ENCODE results near the gene C11orf98. TPM values are rescaled to one million over a fixed set of nuclear protein-coding genes. Genes with fewer than 3 reads are reported as not detected.
"Not testable (repeated sequence)": the region's sequence is repeated elsewhere in the genome, so short reads cannot be mapped to it uniquely, and the experiment has no call there.

The C11orf98 gene
- total RNA-seq, 1 experiment from 2014 or later, result 154 TPM

DNA sequence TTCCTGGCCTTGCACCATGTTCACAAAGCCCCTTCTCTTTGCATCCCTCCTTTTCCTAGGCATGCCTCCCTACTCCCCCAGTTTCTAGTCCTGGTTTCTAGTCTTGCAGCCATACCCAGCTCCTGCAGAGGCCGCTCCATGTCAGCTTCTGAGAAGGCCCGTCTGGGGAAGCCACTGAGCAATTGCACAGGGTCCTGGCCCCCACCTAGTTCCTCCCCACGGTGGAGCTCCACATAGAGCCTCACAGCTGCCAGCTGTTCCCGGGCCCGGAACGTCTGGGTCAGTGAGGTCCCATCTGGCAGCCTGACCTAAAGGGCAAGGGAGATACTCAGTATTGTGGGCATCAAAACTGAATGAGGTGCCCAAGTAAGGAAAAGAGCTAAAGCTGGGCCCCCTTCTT, 11.7 kb upstream of the C11orf98 start (continued):
- TF ChIP-seq, protein P1, sequence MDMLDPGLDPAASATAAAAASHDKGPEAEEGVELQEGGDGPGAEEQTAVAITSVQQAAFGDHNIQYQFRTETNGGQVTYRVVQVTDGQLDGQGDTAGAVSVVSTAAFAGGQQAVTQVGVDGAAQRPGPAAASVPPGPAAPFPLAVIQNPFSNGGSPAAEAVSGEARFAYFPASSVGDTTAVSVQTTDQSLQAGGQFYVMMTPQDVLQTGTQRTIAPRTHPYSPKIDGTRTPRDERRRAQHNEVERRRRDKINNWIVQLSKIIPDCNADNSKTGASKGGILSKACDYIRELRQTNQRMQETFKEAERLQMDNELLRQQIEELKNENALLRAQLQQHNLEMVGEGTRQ (CRISPR knock-in tag; IDR thresholded peaks at IDR 0.05), result no peak
- no peak for TF ChIP-seq CREM (CRISPR knock-in tag; IDR thresholded peaks at IDR 0.05)

DNA sequence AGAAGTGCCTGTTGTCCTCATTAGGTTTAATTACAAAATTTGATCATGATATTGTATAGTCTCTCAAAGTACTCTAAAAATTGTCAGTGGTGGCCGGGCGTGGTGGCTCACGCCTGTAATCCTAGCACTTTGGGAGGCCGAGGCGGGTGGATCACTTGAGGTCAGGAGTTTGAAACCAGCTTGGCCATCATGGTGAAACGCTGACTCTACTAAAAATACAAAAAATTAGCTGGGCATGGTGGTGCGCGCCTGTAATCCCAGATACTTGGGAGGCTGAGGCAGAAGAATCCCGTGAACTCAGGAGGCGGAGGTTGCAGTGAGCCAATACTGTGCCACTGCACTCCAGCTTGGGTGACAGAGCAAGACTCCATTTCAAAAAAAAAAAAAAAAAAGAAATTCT, 10.4 kb upstream of the C11orf98 start:
- H3K27me3 Mint-ChIP-seq (ENCODE audit: low read depth); H3K9me3 Mint-ChIP-seq; H3K4me3 Mint-ChIP-seq; DNase-seq (ENCODE audit: low spot score); ATAC-seq; H3K27ac Mint-ChIP-seq: not testable (repeated sequence)
- POLR2A ChIA-PET, result interaction anchor here (1.3 to 3.5 kb wide), 2 partner anchors 8 to 10 kb away, joined by 4 to 10 read pairs; partner anchors contain the start of genes C11orf98 and CSKMT
- CTCF ChIA-PET, result interaction anchor here (0.6 to 1.0 kb wide), 2 partner anchors 22 to 94 kb away, joined by 3 to 5 read pairs; partner anchors contain the start of gene INTS5
- H3K36me3 Mint-ChIP-seq, result peaks cover 38% of the 10 kb centered on the region
- H3K4me1 Mint-ChIP-seq, result peaks cover 26% of the 10 kb centered on the region

DNA sequence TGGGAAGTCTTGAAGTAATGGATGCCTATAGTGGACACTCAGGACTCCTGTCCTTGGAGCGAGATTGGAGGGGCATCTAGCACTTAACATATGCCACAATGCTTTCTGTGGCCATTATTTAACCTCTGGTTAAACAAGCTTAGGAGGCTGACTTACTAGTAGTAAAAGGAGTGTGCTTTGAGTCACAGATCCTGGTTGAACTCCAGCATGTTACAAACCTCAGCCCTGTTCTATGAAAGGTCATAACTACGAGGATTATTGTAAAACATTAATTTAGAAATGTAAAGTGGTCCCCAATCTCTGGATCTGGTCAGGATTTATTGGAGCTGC, 8.2 kb upstream of the C11orf98 start:
- no peak for ATAC-seq
- Mint-ChIP-seq H3K27ac (peak overlapping the region; percentile 54; the same call in 1 of the 2 replicates), H3K27me3 (ENCODE audit: low read depth) (no peaks in the 10 kb centered on the region), H3K4me3 (peak overlapping the region; percentile 98), H3K4me1 (peaks cover 30% of the 10 kb centered on the region), H3K9me3 (no peaks in the 10 kb centered on the region), H3K36me3 (peaks cover 38% of the 10 kb centered on the region)
- ChIA-PET POLR2A (interaction anchor here (0.5 to 3.5 kb wide), 5 partner anchors 8 to 83 kb away, joined by 3 to 35 read pairs (median 9); partner anchors contain the start of genes BSCL2, C11orf98, CSKMT and GNG3), CTCF (interaction anchor here (0.5 kb wide), 1 partner anchor 22 kb away, joined by 3 read pairs; no protein-coding TSS in a partner anchor)
- DNase-seq (ENCODE audit: low spot score), result no peak
- TF ChIP-seq PRRX2 (CRISPR knock-in tag; IDR thresholded peaks at IDR 0.05), result no peak
- no peak for TF ChIP-seq CREM (CRISPR knock-in tag; IDR thresholded peaks at IDR 0.05)
- TF ChIP-seq, protein P2, sequence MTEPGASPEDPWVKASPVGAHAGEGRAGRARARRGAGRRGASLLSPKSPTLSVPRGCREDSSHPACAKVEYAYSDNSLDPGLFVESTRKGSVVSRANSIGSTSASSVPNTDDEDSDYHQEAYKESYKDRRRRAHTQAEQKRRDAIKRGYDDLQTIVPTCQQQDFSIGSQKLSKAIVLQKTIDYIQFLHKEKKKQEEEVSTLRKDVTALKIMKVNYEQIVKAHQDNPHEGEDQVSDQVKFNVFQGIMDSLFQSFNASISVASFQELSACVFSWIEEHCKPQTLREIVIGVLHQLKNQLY (CRISPR knock-in tag; IDR thresholded peaks at IDR 0.05), result no peak
- no peak for TF ChIP-seq ATF1 (CRISPR knock-in tag; IDR thresholded peaks at IDR 0.05)
- no peak for TF ChIP-seq KAT7 (CRISPR knock-in tag; IDR thresholded peaks at IDR 0.05; ENCODE audit: borderline replicate concordance)
- TF ChIP-seq TEAD4 (CRISPR knock-in tag; IDR thresholded peaks at IDR 0.05), result no peak
- no peak for TF ChIP-seq EMX1 (CRISPR knock-in tag; IDR thresholded peaks at IDR 0.05)
- TF ChIP-seq, protein P3, sequence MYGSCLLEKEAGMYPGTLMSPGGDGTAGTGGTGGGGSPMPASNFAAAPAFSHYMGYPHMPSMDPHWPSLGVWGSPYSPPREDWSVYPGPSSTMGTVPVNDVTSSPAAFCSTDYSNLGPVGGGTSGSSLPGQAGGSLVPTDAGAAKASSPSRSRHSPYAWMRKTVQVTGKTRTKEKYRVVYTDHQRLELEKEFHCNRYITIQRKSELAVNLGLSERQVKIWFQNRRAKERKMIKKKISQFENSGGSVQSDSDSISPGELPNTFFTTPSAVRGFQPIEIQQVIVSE (CRISPR knock-in tag; IDR thresholded peaks at IDR 0.05; ENCODE audit: borderline replicate concordance), result no peak

DNA sequence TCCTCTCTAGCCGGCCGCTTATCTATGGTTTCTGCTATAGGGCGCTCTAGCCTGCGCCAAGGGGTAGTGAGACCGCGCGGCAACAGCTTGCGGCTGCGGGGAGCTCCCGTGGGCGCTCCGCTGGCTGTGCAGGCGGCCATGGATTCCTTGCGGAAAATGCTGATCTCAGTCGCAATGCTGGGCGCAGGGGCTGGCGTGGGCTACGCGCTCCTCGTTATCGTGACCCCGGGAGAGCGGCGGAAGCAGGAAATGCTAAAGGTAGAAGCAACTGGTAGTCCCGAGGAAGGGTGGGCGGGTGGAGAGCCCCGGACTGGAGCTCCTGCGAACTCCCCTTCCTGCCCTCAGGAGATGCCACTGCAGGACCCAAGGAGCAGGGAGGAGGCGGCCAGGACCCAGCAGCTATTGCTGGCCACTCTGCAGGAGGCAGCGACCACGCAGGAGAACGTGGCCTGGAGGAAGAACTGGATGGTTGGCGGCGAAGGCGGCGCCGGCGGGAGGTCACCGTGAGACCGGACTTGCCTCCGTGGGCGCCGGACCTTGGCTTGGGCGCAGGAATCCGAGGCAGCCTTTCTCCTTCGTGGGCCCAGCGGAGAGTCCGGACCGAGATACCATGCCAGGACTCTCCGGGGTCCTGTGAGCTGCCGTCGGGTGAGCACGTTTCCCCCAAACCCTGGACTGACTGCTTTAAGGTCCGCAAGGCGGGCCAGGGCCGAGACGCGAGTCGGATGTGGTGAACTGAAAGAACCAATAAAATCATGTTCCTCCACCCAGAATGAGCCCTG, 6.8 kb upstream of the C11orf98 start, which contains the start of the genes LBHD1 and UQCC3:
TSS of gene LBHD1 (minus strand) at position 660 of the 782 bp plus-strand sequence. CDS start 2,236 bp downstream, outside the sequence.
TSS of gene UQCC3 (plus strand) at position 66 of the 782 bp plus-strand sequence. CDS start at position 139, 73 bp downstream.
- peaks cover 33% of the 10 kb centered on the region for H3K36me3 Mint-ChIP-seq
- ChIA-PET POLR2A (interaction anchor here (0.5 to 2.8 kb wide), 23 partner anchors 11 to 279 kb away, joined by 3 to 35 read pairs (median 4); partner anchors contain the start of genes B3GAT3, BSCL2, GANAB and GNG3), CTCF (interaction anchor here (0.5 to 1.9 kb wide), 21 partner anchors 8 to 277 kb away, joined by 3 to 13 read pairs (median 4); partner anchors contain the start of genes BSCL2, EML3, GNG3 and HNRNPUL2)
- peak within 1 kb of the TSS; percentile 98 for H3K27ac Mint-ChIP-seq
- DNase-seq (ENCODE audit: low spot score), result peak; percentile 87
- H3K4me1 Mint-ChIP-seq, result peaks cover 24% of the 10 kb centered on the region
- peak within 1 kb of the TSS; percentile 98 for H3K4me3 Mint-ChIP-seq
- no peaks in the 10 kb centered on the region for H3K27me3 Mint-ChIP-seq (ENCODE audit: low read depth)
- peak; percentile 69 for ATAC-seq
- H3K9me3 Mint-ChIP-seq, result no peaks in the 10 kb centered on the region
- TF ChIP-seq GTF2I (CRISPR knock-in tag; conservative IDR thresholded peaks at IDR 0.05) (no peak), ETV6 (CRISPR knock-in tag; IDR thresholded peaks at IDR 0.05) (peak; percentile 67), NR1H2 (CRISPR knock-in tag; IDR thresholded peaks at IDR 0.05) (no peak), NFATC4 (CRISPR knock-in tag; IDR thresholded peaks at IDR 0.05) (no peak), MYBL2 (CRISPR knock-in tag; IDR thresholded peaks at IDR 0.05) (peak; percentile 87)
- TF ChIP-seq, protein P4, sequence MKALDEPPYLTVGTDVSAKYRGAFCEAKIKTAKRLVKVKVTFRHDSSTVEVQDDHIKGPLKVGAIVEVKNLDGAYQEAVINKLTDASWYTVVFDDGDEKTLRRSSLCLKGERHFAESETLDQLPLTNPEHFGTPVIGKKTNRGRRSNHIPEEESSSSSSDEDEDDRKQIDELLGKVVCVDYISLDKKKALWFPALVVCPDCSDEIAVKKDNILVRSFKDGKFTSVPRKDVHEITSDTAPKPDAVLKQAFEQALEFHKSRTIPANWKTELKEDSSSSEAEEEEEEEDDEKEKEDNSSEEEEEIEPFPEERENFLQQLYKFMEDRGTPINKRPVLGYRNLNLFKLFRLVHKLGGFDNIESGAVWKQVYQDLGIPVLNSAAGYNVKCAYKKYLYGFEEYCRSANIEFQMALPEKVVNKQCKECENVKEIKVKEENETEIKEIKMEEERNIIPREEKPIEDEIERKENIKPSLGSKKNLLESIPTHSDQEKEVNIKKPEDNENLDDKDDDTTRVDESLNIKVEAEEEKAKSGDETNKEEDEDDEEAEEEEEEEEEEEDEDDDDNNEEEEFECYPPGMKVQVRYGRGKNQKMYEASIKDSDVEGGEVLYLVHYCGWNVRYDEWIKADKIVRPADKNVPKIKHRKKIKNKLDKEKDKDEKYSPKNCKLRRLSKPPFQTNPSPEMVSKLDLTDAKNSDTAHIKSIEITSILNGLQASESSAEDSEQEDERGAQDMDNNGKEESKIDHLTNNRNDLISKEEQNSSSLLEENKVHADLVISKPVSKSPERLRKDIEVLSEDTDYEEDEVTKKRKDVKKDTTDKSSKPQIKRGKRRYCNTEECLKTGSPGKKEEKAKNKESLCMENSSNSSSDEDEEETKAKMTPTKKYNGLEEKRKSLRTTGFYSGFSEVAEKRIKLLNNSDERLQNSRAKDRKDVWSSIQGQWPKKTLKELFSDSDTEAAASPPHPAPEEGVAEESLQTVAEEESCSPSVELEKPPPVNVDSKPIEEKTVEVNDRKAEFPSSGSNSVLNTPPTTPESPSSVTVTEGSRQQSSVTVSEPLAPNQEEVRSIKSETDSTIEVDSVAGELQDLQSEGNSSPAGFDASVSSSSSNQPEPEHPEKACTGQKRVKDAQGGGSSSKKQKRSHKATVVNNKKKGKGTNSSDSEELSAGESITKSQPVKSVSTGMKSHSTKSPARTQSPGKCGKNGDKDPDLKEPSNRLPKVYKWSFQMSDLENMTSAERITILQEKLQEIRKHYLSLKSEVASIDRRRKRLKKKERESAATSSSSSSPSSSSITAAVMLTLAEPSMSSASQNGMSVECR (CRISPR knock-in tag; IDR thresholded peaks at IDR 0.05; ENCODE audit: borderline replicate concordance), result 0 out of 2 replicates have a peak, but pooled peaks have one; percentile 22
- TF ChIP-seq, protein P5, sequence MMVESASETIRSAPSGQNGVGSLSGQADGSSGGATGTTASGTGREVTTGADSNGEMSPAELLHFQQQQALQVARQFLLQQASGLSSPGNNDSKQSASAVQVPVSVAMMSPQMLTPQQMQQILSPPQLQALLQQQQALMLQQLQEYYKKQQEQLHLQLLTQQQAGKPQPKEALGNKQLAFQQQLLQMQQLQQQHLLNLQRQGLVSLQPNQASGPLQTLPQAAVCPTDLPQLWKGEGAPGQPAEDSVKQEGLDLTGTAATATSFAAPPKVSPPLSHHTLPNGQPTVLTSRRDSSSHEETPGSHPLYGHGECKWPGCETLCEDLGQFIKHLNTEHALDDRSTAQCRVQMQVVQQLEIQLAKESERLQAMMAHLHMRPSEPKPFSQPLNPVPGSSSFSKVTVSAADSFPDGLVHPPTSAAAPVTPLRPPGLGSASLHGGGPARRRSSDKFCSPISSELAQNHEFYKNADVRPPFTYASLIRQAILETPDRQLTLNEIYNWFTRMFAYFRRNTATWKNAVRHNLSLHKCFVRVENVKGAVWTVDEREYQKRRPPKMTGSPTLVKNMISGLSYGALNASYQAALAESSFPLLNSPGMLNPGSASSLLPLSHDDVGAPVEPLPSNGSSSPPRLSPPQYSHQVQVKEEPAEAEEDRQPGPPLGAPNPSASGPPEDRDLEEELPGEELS (CRISPR knock-in tag; IDR thresholded peaks at IDR 0.05), result peak; percentile 41
- TF ChIP-seq, protein P6, sequence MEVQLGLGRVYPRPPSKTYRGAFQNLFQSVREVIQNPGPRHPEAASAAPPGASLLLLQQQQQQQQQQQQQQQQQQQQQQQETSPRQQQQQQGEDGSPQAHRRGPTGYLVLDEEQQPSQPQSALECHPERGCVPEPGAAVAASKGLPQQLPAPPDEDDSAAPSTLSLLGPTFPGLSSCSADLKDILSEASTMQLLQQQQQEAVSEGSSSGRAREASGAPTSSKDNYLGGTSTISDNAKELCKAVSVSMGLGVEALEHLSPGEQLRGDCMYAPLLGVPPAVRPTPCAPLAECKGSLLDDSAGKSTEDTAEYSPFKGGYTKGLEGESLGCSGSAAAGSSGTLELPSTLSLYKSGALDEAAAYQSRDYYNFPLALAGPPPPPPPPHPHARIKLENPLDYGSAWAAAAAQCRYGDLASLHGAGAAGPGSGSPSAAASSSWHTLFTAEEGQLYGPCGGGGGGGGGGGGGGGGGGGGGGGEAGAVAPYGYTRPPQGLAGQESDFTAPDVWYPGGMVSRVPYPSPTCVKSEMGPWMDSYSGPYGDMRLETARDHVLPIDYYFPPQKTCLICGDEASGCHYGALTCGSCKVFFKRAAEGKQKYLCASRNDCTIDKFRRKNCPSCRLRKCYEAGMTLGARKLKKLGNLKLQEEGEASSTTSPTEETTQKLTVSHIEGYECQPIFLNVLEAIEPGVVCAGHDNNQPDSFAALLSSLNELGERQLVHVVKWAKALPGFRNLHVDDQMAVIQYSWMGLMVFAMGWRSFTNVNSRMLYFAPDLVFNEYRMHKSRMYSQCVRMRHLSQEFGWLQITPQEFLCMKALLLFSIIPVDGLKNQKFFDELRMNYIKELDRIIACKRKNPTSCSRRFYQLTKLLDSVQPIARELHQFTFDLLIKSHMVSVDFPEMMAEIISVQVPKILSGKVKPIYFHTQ (CRISPR knock-in tag; IDR thresholded peaks at IDR 0.05), result no peak

Data from WTC11 (cell line).